Stimulated activated naive CD8-positive, alpha-beta T cell treated with anti-CD3 and anti-CD28 coated beads, Interleukin-15, amount 100 ng/mL, for 72 hours (primary cell): ENCODE measurements around the gene SRGAP2.
"Not testable (repeated sequence)": the region's sequence is repeated elsewhere in the genome, so short reads cannot be mapped to it uniquely, and the experiment has no call there.

Experiments used
- ATAC-seq: fragments of 150-1000 bp; cut with Tn5 transposase; 2 replicates; pipeline ENCODE4 v1.10.0; 2021; ENCODE audit warnings: mild to moderate bottlenecking, moderate library complexity
- DNase-seq, 2 donors: peaks; one replicate each; pipeline ENCODE4 v3.0.0; 2021 to 2022
- H3K27ac Mint-ChIP-seq, 2 donors: one replicate each; pipeline ENCODE4 v1.8.0; 2022; ENCODE audit warnings: mild to moderate bottlenecking in 2 of 2, mixed read lengths in 2 of 2, moderate library complexity in 2 of 2
- H3K27me3 Mint-ChIP-seq: one replicate; pipeline ENCODE4 v1.8.0; 2022; ENCODE audit warnings: mixed read lengths
- H3K4me1 Mint-ChIP-seq: one replicate; pipeline ENCODE4 v1.8.0; 2022; ENCODE audit warnings: mild to moderate bottlenecking, mixed read lengths
- H3K4me3 Mint-ChIP-seq, 2 donors: one replicate each; pipeline ENCODE4 v1.8.0; 2022; ENCODE audit warnings: mild to moderate bottlenecking in 2 of 2, mixed read lengths in 2 of 2, moderate library complexity in 1 of 2
- H3K9me3 Mint-ChIP-seq, 2 donors: one replicate each; pipeline ENCODE4 v1.8.0; 2022; ENCODE audit warnings: mixed read lengths in 2 of 2

SRGAP2 gene

DNA sequence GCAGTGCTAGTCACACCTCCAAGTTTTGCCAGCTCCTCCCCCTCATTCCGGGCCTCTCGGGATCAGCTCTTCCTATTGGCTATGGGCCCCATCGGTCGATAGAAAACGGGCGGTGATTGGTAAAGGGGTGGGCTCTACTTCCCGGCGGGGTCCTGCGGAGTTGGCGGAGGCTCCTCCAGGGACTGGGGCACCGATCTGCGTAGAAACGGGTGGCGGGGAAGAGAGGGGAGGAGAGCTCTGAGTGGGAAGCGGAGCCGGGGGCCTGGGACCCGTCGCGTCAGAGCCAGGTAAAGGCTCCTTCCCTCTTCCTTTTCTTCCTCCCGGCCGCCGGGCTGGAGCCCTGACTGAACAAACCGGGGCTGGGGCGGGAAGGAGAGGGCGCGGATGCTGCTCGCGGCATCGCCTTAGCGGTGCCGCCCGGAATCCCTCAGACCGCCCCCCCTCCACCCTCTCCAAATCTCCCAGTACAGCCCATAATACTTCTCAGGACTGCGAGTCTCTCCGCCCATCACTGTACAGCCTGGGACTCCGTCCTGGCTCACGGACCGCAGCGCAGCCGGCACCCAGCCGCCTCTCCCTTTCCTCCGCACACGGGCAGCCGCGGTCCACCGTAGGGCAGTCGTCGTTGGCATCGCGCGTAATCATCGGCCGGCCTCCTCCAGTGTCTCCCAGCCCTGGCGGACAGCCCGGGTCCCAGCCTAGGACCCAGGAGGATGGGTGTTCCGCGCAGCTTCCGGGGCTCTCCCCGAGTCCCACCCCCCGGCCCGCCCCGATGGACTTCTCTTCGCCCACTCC lies at the start of gene SRGAP2:
Gene SRGAP2, plus strand, starts transcription at position 178 of the 795 bp plus-strand sequence. CDS start 2,430 bp downstream, outside the sequence.
- DNase-seq = peak; percentile 63 to 68
- not testable (repeated sequence) for H3K4me1 Mint-ChIP-seq
- peak; percentile 29 for ATAC-seq

DNA sequence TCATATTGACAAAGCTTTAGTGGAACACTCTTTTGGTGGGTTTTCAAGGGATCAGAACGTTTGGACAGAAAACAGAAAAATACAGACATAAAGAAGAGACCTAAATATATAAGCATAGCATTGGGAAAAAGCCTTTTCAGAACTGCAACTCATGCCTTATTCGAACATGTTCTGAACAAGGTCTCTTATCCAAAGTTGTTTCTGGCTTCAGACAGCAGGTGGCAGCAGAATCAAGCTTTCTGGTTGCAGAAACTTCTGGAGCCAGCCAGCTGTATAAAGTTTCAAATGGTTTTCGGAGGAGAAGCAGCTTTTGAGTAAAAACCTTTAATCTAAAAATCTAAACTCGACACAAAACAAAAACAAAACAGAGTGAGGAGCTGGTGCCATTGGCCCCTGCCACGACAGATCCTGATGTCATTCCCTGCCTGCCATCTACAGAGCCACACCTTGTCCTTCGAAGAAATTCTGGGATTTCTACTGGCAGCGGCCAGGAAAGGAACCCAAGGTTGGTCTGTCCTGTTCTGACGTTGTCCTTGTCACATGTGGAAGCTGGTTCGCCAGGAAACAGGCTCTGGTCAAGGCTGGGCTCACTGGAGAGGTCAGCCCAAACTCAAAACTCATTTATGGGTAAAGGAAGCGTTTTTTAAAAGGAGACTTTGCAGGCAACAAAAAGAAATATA lies 35.9 kb upstream of the SRGAP2 start:
- H3K4me3 Mint-ChIP-seq, H3K27ac Mint-ChIP-seq, H3K4me1 Mint-ChIP-seq, H3K27me3 Mint-ChIP-seq, H3K9me3 Mint-ChIP-seq: not testable (repeated sequence)
- ATAC-seq (peak; percentile 66), DNase-seq (peak in 1 of 2 donors; percentile 13)

More for the DNA sequence above, at the start of gene SRGAP2:
- H3K27me3 Mint-ChIP-seq, H3K9me3 Mint-ChIP-seq: not testable (repeated sequence)
- Mint-ChIP-seq H3K4me3 (peak within 1 kb of the TSS; percentile 87 to 89), H3K27ac (peak within 1 kb of the TSS; percentile 57 to 74)

DNA sequence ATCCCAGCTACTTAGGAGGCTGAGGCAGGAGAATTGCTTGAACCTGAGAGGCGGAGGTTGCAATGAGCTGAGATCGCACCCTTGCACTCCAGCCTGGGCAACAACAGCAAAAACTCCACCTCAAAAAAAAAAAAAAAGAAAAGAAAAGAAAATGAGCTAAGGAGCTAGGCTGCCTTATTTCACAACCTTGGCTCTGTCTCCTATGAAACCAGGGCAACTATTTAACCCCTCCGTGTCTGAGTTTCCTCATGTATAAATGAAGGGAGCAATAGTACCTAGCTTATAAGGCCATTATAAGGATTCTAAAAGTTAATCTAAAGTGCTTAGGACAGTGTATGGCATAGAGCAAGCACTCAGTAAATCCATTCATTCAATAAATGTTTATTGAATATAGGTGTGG lies 33.5 kb upstream of the SRGAP2 start:
- DNase-seq, H3K4me3 Mint-ChIP-seq, H3K9me3 Mint-ChIP-seq, H3K27me3 Mint-ChIP-seq, H3K27ac Mint-ChIP-seq, H3K4me1 Mint-ChIP-seq, ATAC-seq: not testable (repeated sequence)

DNA sequence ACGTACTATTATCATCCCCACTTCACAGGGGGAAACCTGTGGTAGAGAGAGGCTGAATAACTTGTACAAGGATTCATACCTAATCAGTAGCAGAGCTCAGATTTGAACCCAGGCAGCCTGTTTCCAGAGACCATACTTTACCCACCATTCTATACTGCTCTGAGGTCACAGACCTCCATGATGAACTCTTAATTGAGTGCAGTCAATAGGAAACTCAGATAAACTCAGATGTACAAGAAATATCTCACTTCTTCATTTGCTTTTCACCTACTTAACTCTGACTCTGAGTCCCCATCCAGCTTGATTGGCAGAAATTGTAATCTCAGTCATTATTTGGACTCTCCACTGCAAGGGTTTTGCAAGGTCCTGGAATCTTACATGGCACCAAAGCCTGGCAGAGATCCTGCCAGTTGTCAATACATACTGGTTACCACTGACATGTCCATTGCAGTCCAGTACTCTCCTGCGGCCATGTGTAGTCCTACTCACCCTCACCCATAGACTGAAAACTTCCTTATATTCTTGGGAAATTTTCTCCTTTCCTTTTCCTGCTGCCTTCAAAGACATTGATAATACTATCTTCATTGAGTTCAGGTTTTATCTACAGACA lies 30.1 kb upstream of the SRGAP2 start:
- not testable (repeated sequence) for ATAC-seq, H3K4me1 Mint-ChIP-seq

DNA sequence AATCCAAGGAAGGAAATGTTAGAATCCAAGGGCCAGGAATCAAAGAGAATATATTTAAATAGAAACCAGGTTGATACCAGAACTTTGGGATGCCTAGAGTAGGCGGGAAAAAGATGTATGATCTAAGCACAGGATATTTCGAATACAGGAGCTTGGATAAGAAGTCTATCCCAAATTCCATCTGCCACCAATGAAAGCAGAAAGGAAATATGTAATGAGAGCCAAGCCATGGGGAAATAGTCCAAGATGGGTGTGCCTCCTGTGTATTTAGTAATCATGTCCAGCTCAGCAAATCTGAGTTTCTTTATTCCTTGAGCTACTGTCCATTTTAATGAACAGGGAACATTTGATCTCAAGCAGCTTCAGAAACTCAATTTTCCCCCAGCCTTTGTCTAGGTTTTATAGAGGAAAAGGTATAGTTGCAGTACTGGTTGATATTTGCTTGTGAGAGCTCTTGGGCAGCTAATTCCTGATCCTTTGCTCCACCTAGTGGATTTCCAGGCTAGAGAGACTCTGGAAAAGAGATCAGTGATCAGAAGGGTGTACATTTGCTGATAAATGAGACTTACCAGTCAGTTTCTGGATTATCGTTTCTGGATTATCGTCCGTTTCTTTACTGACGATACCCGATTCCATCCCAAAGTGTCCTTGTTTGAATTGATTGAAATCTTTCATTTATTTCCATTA lies 29.0 kb upstream of the SRGAP2 start:
- H3K9me3 Mint-ChIP-seq, H3K27me3 Mint-ChIP-seq, H3K4me3 Mint-ChIP-seq, H3K27ac Mint-ChIP-seq, ATAC-seq, H3K4me1 Mint-ChIP-seq, DNase-seq: not testable (repeated sequence)

More for the DNA sequence above, 30.1 kb upstream of the SRGAP2 start:
- not testable (repeated sequence) for H3K4me3 Mint-ChIP-seq, H3K27ac Mint-ChIP-seq, DNase-seq, H3K9me3 Mint-ChIP-seq, H3K27me3 Mint-ChIP-seq

DNA sequence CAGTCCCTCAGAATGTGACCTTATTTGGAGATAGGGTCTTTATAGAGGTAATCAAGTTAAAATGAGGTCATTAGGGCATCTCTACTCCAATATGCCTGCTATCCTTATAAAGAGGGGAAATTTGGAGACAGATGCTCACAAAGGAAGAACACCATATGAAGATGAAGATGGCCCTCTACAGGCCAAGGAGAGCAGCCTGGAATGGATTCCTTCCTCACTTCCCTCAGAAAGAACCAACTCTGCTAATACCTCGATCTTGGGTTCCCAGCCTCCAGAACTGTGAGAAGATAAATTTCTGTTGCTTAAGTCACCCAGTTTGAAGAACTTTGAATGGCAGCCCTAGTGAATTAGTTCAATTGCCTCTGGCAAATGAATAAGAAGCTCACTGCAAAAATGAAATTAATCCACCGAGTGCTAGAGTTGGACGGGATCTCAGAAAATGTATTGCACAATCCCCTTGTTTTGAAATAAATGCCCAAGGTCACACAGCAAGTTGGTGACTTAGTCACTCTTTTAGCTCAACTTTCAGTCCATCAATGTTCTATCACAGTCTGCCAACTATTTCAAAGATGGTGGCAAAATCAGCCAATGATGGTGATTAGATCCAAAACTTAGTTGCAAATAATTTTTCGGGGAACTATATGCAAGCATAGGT lies 27.8 kb upstream of the SRGAP2 start:
- DNase-seq, H3K4me3 Mint-ChIP-seq, H3K4me1 Mint-ChIP-seq, H3K27me3 Mint-ChIP-seq, H3K27ac Mint-ChIP-seq, H3K9me3 Mint-ChIP-seq, ATAC-seq: not testable (repeated sequence)

DNA sequence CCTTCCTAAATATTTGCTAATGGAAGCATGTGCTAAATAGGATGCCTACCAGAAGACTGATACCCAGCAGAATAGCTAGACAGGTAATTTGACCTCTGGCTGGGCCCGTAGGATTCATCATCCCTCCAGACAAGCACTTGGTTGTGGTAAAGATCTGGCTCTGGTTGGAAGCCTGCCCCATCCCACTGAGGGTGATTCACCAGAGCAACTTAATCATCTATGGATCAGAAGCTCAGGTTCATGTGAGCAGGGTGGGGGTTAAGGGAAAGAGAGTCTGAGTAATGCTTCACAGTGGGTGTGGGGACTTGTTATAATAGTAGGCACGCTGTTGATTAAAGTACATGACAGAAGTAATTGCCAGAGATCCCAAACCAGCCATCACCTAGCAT lies 27.2 kb upstream of the SRGAP2 start:
- not testable (repeated sequence) for H3K4me1 Mint-ChIP-seq, H3K9me3 Mint-ChIP-seq, H3K27ac Mint-ChIP-seq, ATAC-seq, DNase-seq, H3K4me3 Mint-ChIP-seq, H3K27me3 Mint-ChIP-seq

DNA sequence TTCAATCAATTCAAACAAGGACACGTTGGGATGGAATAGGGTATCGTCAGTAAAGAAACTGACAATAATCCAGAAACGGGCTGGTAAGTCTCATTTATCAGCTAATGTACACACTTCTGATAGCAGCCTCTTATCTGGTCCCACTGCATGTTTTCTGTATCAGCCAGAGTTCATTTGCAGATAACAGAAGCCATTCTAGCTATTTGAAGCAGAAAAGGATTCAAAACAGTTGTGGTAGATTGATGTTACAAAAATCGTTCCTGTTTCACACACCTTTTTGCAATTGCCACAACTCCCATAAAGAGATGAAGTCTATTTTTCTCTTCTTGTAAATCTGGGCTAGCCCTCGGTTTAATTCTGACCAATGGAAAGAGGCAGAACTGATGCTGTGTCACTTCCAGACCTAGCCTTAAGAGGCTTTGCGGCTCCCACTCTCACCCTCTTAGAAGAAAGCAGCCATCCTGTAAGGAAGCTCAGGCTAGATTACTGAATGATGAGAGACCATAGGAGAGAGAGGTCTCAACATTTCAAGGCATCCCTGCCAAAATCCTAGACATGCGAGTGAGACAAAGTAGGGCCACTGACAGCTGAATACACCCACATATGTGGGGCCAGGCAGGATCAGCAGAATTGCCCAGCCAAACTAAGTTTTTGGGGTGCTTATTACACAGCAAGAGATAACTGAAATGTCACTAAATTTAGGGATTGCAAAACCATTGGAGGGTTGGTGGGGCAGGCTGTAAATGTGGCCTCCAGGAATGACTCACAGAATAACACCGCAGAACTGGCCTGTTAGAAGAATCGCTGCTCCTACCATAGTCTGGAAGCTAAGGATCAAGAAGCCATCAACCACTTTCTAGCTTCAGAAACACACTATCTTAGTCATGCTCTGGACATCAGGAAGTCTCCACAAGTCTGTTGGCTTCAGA lies 25.0 kb upstream of the SRGAP2 start:
- H3K4me1 Mint-ChIP-seq, H3K27ac Mint-ChIP-seq, H3K9me3 Mint-ChIP-seq, ATAC-seq, DNase-seq, H3K4me3 Mint-ChIP-seq, H3K27me3 Mint-ChIP-seq: not testable (repeated sequence)

DNA sequence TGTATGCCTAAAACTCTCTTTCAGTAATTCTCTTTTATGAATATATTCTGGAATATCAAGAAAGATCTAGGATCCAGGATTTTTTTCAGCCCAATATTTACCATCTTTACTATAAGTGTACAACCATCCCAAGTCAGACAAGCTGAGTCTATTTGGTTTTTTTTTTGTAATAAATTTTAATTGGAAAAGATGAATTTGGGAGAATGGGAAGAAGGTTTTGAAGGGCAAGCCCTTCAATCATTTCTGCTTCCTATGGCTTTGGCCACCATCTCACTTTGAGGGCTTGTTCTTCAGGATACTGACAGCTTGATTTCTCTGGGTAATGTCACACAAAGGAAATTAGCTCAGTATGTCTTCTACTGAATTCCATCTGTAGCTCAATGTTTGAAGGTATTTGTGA lies 23.7 kb upstream of the SRGAP2 start:
- H3K27me3 Mint-ChIP-seq, H3K4me1 Mint-ChIP-seq, ATAC-seq, H3K4me3 Mint-ChIP-seq, DNase-seq, H3K9me3 Mint-ChIP-seq, H3K27ac Mint-ChIP-seq: not testable (repeated sequence)

DNA sequence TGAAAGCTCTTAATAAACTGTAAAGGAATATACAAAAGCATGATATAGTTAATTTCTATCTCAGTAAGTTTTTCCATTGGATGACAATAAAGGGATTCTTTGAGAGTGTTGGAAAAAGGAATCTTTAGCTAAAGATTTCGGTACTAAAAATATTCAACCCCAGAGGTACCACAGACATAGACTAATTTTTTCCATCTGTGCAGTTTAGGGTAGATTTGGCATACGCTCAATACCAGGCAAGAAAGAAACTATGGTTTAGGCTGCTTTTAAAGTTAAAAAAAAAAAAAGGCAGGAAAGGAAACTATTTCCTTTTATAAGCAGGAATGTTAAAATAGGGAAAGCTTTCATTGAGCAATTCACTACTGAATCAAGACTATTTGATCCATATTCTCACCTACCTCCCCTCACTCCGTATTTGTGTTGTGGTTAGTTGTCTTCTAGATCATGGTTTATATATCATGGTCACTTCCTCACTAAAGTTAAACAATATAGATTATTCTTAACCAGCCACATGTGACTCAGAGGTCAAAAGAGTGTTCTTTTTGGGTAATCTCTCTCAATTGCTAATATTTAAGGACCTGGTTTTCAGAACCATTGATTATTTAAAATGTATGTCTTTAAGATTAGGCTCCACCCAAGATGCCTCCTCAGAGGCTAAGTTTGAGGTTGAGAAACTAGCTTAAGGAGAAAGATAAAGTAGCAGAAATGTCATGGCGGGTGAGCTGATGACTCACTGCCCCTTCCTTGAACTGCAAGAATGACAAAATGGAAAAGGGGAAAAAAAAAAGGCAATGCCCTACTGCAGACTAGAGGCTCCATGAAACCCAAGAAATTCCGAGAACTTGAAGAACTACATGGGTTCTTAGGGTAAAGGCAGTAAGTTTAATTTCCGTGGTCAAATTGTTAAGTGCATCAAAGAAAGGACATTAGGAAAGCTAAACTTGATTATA lies 20.7 kb upstream of the SRGAP2 start:
- H3K27ac Mint-ChIP-seq, H3K4me3 Mint-ChIP-seq, ATAC-seq, H3K9me3 Mint-ChIP-seq, H3K27me3 Mint-ChIP-seq, H3K4me1 Mint-ChIP-seq, DNase-seq: not testable (repeated sequence)

DNA sequence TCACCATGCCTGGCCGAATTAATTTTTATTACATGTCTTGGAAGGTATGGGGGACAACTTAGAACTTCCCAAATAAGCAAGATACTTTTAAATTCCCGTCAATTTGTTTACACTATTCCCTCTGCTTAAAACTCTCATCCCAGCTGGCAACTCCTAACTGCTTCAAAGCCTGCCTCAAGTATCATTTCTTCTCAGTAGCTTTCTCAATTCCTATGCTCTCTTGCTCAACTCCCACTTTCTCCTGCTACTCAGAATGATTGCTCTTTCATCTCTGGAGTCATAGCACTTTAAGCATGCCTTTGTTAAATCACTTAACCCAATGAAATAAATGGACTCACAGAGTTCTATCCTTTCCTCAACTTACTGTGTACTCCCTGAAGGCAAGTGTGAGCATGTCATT lies 19.6 kb upstream of the SRGAP2 start:
- H3K4me1 Mint-ChIP-seq, H3K9me3 Mint-ChIP-seq, H3K27ac Mint-ChIP-seq, ATAC-seq, H3K4me3 Mint-ChIP-seq, H3K27me3 Mint-ChIP-seq, DNase-seq: not testable (repeated sequence)

DNA sequence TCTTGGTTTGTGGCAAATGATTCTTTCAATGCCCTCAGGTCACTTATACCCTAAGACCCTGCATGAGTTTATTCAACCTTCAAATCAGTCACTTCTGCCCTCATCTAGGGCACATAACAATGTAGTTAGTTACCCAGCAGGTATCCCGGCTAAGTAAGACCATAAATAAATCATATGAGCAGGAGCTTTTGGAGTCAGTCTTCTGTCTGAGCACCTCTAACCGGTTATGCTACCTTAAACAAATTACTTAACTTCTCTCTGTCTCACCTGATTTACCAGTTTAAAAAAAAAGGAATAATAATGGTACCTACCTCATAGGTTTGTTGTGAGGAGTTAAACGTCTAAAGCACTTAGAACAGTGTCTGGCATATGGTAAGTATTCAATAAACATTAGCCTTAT lies 17.6 kb upstream of the SRGAP2 start:
- not testable (repeated sequence) for H3K27me3 Mint-ChIP-seq, ATAC-seq, H3K27ac Mint-ChIP-seq, H3K9me3 Mint-ChIP-seq, H3K4me3 Mint-ChIP-seq, H3K4me1 Mint-ChIP-seq, DNase-seq

DNA sequence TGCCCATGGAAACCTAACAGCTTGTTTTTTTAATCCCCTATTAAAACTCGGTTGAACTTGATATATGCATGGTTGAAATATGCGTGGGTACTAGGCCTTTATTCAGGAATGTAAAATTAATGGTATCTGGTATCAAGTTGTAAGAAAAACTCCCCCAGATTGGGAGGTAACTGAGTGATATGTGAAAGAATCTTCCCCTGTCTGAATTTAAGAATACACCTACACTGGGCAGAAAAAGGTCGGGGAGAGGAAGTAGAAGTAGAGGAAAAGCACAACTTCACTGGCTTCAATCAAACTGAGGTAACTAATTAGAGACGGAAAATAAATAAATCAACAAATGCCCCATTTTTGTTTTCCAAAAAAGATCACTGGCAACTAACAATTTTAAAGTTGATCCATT lies 16.5 kb upstream of the SRGAP2 start:
- H3K27ac Mint-ChIP-seq, H3K9me3 Mint-ChIP-seq, H3K4me1 Mint-ChIP-seq, DNase-seq, H3K27me3 Mint-ChIP-seq, H3K4me3 Mint-ChIP-seq, ATAC-seq: not testable (repeated sequence)
